Stimulated activated CD8-positive, alpha-beta memory T cell treated with anti-CD3 and anti-CD28 coated beads, Interleukin-7, amount 100 ng/mL, for 1 hour (primary cell): ENCODE data around the gene PTBP2.

Experiments
- DNase-seq, 2 donors: peaks; one replicate each; pipeline ENCODE4 v3.0.0-alpha.2; 2020; ENCODE audit warnings: low read depth in 2 of 2

PTBP2 gene

GRCh38 chr1:96820671-96821070, 99.1 kb downstream of the PTBP2 start:
- DNase-seq, result no peak

GRCh38 chr1:96825231-96825630, 103.6 kb downstream of the PTBP2 start:
- no peak for DNase-seq

GRCh38 chr1:96825950-96826576, 104.5 kb downstream of the PTBP2 start:
- DNase-seq, result no peak

- no peak for DNase-seq
Measured at GRCh38 chr1:96833376-96833775, 111.8 kb downstream of the PTBP2 start.

- DNase-seq, result no peak
Measured at GRCh38 chr1:96834986-96835385, 113.4 kb downstream of the PTBP2 start.

- no peak for DNase-seq
Measured at GRCh38 chr1:96837057-96837780, 115.6 kb downstream of the PTBP2 start.

GRCh38 chr1:96837781-96838216, 116.2 kb downstream of the PTBP2 start:
- no peak for DNase-seq

- DNase-seq, result no peak
Measured at GRCh38 chr1:96840396-96840795, 118.8 kb downstream of the PTBP2 start.

GRCh38 chr1:96842215-96842614, 120.6 kb downstream of the PTBP2 start:
- DNase-seq, result no peak

- no peak for DNase-seq
Measured at GRCh38 chr1:96843196-96843595, 121.6 kb downstream of the PTBP2 start.

GRCh38 chr1:96843601-96844000, 122.0 kb downstream of the PTBP2 start:
- no peak for DNase-seq

GRCh38 chr1:96845464-96845863, 123.9 kb downstream of the PTBP2 start:
- DNase-seq, result no peak

GRCh38 chr1:96861836-96862235, 140.3 kb downstream of the PTBP2 start:
- DNase-seq, result no peak

- DNase-seq, result no peak
Measured at GRCh38 chr1:96863449-96863848, 141.9 kb downstream of the PTBP2 start.
